HG03139 (cell line): ENCODE results near the gene PDC.
"Not testable (repeated sequence)": the region's sequence is repeated elsewhere in the genome, so short reads cannot be mapped to it uniquely, and the experiment has no call there.

Source experiments
- ATAC-seq: cut with Tn5 transposase; IDR thresholded peaks from one replicate; pipeline ENCODE4 v1.9.1; 2021; ENCODE audit not compliant: unreplicated experiment

PDC gene

DNA sequence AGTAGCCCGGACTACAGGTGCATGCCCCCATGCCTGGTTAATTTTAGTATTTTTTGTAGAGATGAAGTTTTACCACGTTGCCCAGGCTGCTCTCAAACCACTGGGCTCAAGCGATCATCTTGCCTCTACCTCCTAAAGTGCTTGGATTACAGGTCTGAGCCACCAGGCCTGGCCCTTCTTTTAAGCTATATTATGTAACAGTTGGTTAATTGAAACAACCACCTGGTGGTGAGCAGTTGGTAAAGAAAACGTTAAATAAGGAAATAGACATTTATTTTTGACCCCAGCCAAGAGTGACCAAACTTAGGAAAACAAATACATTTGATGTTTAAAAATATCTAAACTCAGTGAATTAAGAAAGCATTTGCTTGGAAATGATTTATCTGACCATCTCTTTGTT lies 12.1 kb upstream of the PDC start:
- no peak for ATAC-seq

DNA sequence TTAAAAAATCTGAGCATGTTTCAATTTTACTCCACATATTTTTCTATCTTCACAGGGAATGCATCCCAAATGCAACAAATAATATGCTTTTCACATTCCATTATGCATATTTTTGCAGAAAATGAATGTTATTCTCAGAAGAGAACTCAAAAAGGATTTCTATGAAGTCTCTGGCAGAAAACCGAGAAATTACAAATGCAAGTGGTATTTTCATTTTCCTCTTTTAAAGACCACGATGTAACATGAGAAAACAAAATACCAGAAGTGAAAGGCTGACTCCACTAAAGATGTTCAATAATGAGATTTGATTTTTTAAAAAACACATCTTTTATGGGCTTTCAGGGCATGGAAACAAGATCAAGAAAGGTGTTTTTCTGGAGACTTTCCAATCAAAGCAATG lies 5.0 kb upstream of the PDC start:
- no peak for ATAC-seq

DNA sequence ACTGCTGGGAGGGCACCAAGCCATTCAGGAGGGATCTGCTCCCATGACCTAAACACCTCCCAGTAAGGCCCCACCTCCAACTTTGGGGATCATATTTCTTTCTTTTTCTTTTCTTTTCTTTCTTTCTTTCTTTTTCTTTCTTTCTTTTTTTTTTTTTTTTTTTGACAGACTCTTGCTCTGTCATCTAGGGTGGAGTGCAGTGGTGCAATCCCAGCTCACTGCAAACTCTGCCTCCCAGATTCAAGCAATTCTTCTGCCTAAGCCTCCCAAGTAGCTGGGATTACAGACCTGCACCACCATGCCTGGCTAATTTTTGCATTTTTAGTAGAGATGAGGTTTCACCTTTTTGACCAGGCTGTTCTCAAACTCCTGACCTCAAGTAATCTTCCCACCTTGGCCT lies 4.6 kb upstream of the PDC start:
- not testable (repeated sequence) for ATAC-seq

GRCh38 chr1:186463926-186464325 lies 3.0 kb upstream of the PDC start:
- no peak for ATAC-seq

GRCh38 chr1:186463511-186463910 lies 2.6 kb upstream of the PDC start:
- ATAC-seq: no peak

GRCh38 chr1:186459161-186459560 lies 1.8 kb downstream of the PDC start:
- not testable (repeated sequence) for ATAC-seq

GRCh38 chr1:186456729-186457255 lies 4.1 kb downstream of the PDC start:
- no peak for ATAC-seq

- no peak for ATAC-seq
These were observed 5.9 kb downstream of the PDC start for GRCh38 chr1:186454981-186455380.

- ATAC-seq: no peak
These were observed 14.8 kb downstream of the PDC start for GRCh38 chr1:186446152-186446551.

DNA sequence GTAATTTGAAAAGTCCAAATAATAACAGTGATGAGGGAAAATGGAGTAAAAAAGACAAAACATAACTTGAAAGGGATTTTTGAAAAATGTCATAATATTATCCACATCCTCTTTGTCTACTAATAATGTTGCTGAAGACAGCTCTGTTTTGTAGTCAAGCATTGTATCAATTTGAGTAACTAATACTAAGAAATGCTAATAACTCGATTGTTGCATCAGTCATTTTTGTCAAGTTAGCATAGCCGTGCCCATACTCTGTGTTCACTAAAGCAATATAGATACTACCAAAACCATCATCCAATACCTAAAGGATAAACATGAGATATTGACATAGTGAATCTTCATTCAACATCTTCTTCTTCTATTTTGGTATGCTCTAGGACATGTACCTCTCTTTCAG lies 17.3 kb downstream of the PDC start:
- no peak for ATAC-seq

- ATAC-seq: no peak
These were observed 18.1 kb downstream of the PDC start for GRCh38 chr1:186442651-186443375.

GRCh38 chr1:186440584-186440983 lies 20.3 kb downstream of the PDC start:
- ATAC-seq: no peak

DNA sequence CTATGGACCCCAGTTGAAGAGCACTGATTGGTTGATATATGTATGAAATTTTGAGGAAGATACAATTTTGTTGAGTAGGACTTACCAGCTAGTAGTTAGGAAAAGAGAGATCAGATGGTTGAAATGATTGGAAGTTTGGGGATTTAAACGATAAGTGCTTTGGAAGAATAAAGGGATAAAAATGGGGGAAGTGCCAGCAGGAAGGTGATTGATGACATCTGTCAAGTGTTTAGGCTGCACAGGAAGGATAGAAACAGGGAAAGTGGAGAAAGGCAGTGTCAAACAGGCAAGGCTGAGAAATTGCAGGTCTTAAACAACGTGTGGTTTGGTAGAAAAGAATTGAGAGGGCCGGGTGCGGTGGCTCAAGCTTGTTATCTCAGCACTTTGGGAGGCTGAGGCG lies 22.3 kb downstream of the PDC start:
- ATAC-seq: no peak

GRCh38 chr1:186435336-186435735 lies 25.6 kb downstream of the PDC start:
- ATAC-seq: no peak

GRCh38 chr1:186429017-186429416 lies 31.9 kb downstream of the PDC start:
- ATAC-seq: no peak

GRCh38 chr1:186426118-186426517 lies 34.8 kb downstream of the PDC start:
- no peak for ATAC-seq

- ATAC-seq: no peak
These were observed 36.4 kb downstream of the PDC start for GRCh38 chr1:186424539-186424938.

DNA sequence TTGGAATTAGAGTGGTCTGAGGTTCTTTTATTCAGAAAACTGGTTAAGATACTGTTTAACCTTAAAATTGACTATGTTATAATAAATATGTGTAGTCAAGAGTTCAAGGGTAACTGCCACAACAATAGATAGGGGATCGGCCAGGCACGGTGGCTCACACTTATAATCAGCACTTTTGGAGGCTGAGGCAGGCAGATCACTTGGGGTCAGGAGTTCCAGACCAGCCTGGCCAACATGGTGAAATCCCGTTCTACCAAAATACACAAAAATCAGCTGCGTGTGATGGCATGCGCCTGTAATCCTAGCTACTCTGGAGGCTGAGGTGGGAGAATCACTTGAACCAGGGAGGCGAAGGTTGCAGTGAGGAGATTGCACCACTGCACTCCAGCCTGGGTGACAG lies 39.5 kb downstream of the PDC start:
- ATAC-seq: no peak

- ATAC-seq: peak; percentile 93
These were observed 40.0 kb downstream of the PDC start for GRCh38 chr1:186420923-186421322.

- no peak for ATAC-seq
These were observed 40.6 kb downstream of the PDC start for GRCh38 chr1:186420311-186420710.

- no peak for ATAC-seq
These were observed 42.4 kb downstream of the PDC start for GRCh38 chr1:186418503-186418902.

- no peak for ATAC-seq
These were observed 47.6 kb downstream of the PDC start for GRCh38 chr1:186413319-186413718.

DNA sequence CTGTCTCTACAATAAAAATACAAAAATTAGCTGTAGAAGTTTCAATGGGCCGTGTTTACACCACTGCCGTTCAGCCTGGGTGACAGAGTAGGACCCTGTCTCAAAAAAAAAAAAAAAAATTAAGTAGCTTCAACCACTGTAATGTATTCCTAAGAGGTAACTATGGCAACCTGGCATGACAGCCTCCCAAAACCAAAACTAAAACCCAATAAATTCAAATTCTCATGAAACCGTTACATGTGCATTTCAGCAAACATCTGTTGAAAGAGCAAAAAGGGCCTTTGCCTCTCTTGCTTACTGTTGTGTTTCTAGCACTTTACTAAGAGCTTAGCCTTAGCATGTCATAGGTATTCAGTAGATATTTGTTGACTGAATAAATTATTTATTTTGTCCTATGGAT lies 51.8 kb downstream of the PDC start:
- ATAC-seq: no peak
